OCI-LY3 (cell line): Measurements from ENCODE around the gene CPEB3.

Experiments used
- CTCF ChIP-seq: fragments of 200-600, 300-600 bp; sonication (generic); IDR thresholded peaks from 2 replicates; pipeline ENCODE4 v1.5.1; 2014; ENCODE audit warnings: antibody characterized with exemption, low read length, low read depth
- EZH2phosphoT487 ChIP-seq: fragments of 200-600 bp; shearing (Covaris generic); IDR thresholded peaks from 2 replicates; pipeline ENCODE4 v1.6.1; 2018; ENCODE audit warnings: antibody characterized with exemption, mixed run types, low read depth

GRCh38 chr10:92121686-92122492 is 169.0 kb downstream of the CPEB3 start:
- no peak for TF ChIP-seq CTCF
- no peak for TF ChIP-seq EZH2phosphoT487
